HG03439 (cell line): ENCODE data around the gene TRIM31.
"Not testable (repeated sequence)": the region's sequence is repeated elsewhere in the genome, so short reads cannot be mapped to it uniquely, and the experiment has no call there.

Source experiments
- ATAC-seq: cut with Tn5 transposase; IDR thresholded peaks from one replicate; pipeline ENCODE4 v1.9.1; 2021; ENCODE audit warnings: mild to moderate bottlenecking, moderate library complexity; ENCODE audit not compliant: unreplicated experiment

The TRIM31 gene

DNA sequence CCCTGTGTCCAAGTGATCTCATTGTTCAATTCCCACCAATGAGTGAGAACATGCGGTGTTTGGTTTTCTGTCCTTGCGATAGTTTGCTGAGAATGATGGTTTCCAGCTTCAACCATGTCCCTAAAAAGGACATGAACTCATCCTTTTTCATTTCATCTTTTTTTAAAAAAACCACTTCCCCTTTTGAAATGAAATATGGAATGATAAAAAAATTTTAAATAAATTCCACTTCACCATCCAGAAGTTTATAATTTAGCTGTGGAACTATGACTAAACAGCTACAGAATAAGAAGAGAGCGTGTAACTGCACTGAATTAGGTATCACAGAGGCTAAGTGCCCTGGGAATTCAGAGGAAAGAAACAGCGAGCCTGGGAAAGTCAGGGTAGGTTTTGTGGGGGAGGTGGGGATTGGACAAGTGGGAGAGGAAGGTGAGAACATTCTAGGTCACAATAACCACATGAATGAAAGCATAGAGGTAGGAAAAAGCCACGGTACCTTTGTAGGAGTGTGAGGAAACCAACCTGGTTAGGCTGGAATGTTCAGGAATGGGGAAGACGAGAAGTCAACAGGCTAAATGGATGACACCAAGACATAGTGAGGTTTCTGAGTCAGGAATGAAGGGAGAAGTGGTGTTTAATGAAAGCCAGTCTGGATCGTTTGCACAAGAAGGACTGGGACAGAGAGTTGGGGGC is 37.1 kb upstream of the TRIM31 start:
- no peak for ATAC-seq

DNA sequence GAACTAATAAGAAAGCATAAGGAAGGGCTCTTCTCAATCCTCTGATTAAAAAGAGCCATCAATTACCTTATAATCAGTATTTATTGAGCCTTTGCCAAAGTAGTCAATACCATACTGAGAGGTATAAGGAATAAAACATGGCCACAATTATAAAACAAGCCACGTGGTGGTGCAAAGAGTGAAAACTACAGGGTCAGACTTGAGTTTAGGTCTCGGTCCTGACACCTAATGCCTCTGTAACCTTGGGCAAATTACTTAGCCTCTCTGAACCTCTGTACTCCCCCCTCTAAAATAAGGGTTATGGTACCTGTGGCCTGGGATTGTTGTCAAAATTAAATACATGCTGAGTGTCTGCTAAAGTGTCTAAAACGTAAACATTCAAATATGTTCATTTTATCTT is 36.3 kb upstream of the TRIM31 start:
- no peak for ATAC-seq

- no peak for ATAC-seq
Observed at GRCh38 chr6:30147096-30147495, 34.2 kb upstream of the TRIM31 start.

GRCh38 chr6:30145818-30146217 is 32.9 kb upstream of the TRIM31 start:
- ATAC-seq, result no peak

GRCh38 chr6:30144811-30145210 is 31.9 kb upstream of the TRIM31 start:
- ATAC-seq, result no peak

DNA sequence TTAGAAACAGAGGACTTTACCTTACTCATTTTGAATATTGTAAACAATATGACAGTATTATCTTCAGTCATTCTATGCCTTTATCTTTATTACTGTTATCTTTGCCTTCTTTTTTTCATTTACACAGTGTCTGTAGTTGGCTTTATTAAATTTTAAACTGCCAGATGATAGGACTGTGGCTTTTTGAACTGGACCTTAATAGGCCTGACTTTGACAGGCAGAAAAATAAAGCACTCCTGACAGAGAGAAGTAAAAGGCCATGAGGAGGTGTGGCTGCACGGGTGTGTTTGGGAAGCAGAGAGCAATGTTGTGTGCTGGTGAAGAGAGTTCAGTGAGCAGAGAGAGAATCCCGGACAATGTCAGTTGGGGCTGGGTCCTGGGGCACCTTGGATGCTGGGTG is 30.9 kb upstream of the TRIM31 start:
- ATAC-seq, result no peak

DNA sequence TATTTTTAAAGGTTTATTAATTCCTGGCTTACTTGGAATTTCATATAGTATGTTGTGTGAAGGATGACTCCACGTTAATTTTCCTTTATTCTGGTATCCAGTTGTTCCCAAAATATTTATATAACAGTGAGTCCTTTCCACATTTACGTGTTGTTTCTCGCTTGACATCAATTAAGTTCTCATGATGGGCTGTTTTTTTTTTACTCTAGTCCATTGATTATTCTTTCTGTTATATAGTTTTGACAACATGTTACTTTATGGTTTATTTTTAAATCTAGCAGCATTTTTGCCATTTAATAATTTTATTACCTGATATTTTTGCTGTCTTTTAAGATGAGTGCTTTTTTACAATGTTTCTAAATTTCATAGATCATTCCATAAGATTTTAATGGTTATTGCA is 29.8 kb upstream of the TRIM31 start:
- no peak for ATAC-seq

DNA sequence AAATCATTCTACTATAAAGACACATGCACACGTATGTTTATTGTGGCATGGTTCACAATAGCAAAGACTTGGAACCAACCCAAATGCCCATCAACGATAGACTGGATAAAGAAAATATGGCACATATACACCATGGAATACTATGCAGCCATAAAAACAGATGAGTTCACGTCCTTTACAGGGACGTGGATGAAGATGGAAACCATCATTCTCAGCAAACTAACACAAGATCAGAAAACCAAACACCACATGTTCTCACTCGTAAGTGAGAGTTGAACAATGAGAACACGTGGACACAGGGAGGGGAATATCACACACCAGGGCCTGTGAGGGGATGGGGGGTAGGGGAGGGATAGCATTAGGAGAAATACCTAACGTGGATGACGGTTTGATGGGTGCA is 27.4 kb upstream of the TRIM31 start:
- not testable (repeated sequence) for ATAC-seq

GRCh38 chr6:30136570-30137286 is 23.8 kb upstream of the TRIM31 start:
- ATAC-seq, result no peak

- ATAC-seq, result no peak
Observed at GRCh38 chr6:30135757-30136156, 22.9 kb upstream of the TRIM31 start, which contains the start of gene TRIM40. Gene TRIM40 (plus strand): TSS chr6:30136140. CDS start chr6:30137037, 897 bp downstream.

DNA sequence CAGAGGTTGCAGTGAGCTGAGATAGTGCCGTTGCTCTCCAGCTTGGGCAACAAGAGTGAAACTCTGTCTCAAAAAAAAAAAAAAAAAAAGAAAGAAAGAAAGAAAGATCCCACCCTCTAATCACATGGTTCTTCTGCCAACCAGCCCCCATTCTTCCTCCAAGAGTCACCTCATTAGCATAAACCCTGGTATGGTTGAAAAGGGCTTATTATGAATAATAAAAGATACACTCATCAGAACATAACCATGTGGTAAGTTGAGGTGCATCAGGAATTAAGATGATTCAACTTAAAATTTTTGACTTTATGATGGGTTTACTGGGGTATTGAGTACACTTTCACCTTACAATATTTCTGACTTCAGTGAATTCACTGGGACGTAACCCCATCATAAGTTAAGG is 22.3 kb upstream of the TRIM31 start:
- no peak for ATAC-seq

DNA sequence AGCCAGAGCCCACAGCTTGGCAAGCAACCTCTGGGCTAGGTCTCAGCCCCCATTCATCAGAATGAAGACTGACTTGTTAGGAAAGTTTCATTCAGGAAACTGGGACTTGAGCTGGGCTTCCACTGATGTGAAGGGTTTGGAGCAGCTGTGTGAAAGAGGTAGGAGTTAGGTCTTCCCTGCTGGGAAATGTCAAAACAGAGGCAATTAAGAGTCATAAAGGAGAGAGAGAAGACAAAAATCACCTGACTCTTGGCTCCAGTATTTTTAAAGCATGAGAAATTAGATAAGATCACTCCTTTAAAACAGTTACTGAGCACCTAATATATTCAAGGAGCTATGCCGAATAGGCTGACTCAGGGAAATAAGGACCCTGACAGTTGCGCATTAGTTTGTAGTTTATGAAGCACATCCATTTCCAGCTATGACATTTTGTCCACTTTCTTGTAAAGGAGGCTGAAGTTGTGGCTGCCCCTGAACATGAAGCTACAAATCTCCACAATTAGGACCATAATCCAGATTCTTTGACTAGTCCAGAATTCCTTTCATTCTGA is 19.1 kb upstream of the TRIM31 start:
- ATAC-seq, result no peak

- ATAC-seq, result peak; percentile 70
Observed at GRCh38 chr6:30130887-30131862, 18.3 kb upstream of the TRIM31 start.

- ATAC-seq, result no peak
Observed at GRCh38 chr6:30130179-30130679, 17.3 kb upstream of the TRIM31 start.

DNA sequence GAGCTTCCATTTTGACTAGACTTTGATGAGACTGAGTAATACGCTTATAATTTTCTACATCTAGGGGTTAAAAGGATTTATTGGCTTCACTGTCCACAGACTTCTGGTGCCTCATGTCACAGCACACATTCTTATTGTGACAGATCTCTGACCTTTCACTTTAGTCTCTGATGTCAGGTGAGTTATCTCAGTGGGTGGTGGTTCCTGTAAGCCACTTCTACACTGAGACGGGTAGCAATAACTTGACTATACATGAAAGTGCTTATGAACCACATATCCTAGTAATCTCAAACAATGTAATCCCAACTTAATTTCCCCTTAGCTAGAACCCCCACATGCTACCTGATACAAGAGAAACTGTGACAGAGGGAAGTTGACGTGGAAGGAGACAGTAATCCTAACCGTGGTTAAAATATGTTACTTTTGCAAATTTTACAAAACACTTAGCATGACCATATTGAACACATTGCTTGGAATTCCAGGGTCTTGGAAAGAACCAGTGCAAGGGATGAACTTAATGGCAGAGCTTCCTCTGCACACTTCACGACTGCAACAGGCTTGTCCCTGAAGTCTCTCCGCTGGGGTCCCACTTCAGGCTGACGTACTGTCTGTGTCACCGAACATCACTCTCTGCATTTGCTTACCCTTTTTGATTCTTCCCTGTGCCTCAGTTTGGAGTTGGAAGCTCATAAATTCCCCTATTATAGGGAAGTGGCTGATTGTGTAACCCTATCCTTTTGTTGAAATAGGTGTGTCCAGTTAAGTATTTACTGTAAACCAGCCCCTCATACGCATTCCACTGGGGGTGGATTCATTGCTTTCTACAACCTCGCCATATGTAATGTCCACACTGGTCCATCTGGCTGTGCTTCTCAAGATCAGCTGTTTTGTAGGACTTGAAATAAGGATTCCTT is 16.6 kb upstream of the TRIM31 start:
- ATAC-seq, result no peak

GRCh38 chr6:30127238-30128093 is 14.6 kb upstream of the TRIM31 start:
- ATAC-seq, result no peak

DNA sequence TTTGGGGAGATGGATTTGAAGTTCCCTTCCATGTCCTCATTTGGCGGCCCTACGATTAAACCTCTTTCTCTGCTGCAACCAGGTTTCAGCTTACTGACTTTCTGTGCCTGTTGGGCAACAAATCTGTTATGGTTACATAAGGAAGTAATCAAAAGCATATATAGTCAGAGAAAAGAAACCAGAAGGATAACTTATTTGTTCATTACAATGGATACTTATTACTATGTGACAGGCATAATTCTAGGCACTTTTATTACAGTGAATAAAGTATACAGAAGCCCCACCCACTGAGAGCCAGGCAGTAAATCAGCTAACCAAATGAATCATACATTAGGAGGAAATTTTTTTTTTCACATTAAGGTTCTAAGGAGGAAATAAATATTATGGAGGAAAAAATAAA is 9.6 kb upstream of the TRIM31 start:
- ATAC-seq, result no peak

- no peak for ATAC-seq
Observed at GRCh38 chr6:30121446-30122366, 8.8 kb upstream of the TRIM31 start.
